Measurements from ENCODE around the gene SAFB.

The SAFB gene

GRCh38 chr19:5652261-5652660 lies 29.4 kb downstream of the SAFB start:
- Histone ChIP-seq H3F3A (ENCODE audit: low read depth) (no peaks in the 10 kb centered on the region), H3K4me1 (ENCODE audit: insufficient read depth, low read length, poor library complexity, severe bottlenecking) (no peaks in the 10 kb centered on the region), H3K9me3 (ENCODE audit: insufficient read depth, low read depth, low read length) (no peaks in the 10 kb centered on the region), H3K9ac (ENCODE audit: low read depth, low read length, poor library complexity, severe bottlenecking) (no peak overlapping the region), H2AFZ (ENCODE audit: low read length) (no peak overlapping the region), H3K4me2 (ENCODE audit: low read depth, low read length, poor library complexity, severe bottlenecking) (no peak overlapping the region), H3K27me3 (ENCODE audit: insufficient read depth, low read length, poor library complexity, severe bottlenecking) (no peaks in the 10 kb centered on the region), H4K20me1 (ENCODE audit: insufficient read depth, low read length, poor library complexity, severe bottlenecking) (peaks cover 10% of the 10 kb centered on the region), H3K79me2 (ENCODE audit: insufficient read depth, low read length) (no peaks in the 10 kb centered on the region; the same call in 1 of the 2 replicates), H3K4me3 (ENCODE audit: low read length, poor library complexity, severe bottlenecking) (no peak overlapping the region), H3K36me3 (ENCODE audit: insufficient read depth, low read length) (peaks cover 85% of the 10 kb centered on the region), H3K9me2 (replicated peaks; ENCODE audit: low read depth, low read length) (no peaks in the 10 kb centered on the region)
- TF ChIP-seq EZH2phosphoT487 (IDR thresholded peaks at IDR 0.05; ENCODE audit: borderline replicate concordance), result no peak
- TF ChIP-seq CTCF (conservative IDR thresholded peaks at IDR 0.05; ENCODE audit: low read length), result no peak

- TF ChIP-seq EZH2phosphoT487 (IDR thresholded peaks at IDR 0.05; ENCODE audit: borderline replicate concordance), result no peak
- TF ChIP-seq CTCF (conservative IDR thresholded peaks at IDR 0.05; ENCODE audit: low read length), result no peak
- Histone ChIP-seq H4K20me1 (ENCODE audit: insufficient read depth, low read length, poor library complexity, severe bottlenecking) (no peaks in the 10 kb centered on the region), H2AFZ (ENCODE audit: low read length) (no peak overlapping the region)
These were observed 32.0 kb downstream of the SAFB start for GRCh38 chr19:5654931-5655330.

DNA sequence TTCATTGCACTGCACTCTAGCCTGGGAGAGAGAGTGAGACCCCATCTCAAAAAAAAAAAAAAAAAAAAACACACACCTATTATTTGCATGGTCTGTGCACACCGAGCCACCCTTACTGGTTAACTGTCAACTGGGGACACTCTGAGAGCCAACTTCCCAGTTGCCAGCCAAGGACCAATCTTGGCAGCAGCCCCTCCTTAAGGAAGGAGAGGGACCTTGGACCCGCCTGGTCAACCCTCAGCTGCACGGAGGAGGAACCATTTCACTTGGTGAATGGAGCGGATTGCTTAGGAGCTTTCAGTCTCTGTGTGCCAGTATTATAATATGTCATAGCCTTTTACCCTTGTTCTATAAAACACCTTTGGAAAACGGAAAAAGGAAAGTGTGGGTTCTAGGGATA lies 32.5 kb downstream of the SAFB start:
- no peaks in the 10 kb centered on the region for H3F3A ChIP-seq (ENCODE audit: low read depth)
- no peak overlapping the region for H3K9ac ChIP-seq (ENCODE audit: low read depth, low read length, poor library complexity, severe bottlenecking)
- H3K4me1 ChIP-seq (ENCODE audit: insufficient read depth, low read length, poor library complexity, severe bottlenecking), result no peaks in the 10 kb centered on the region
- no peaks in the 10 kb centered on the region for H4K20me1 ChIP-seq (ENCODE audit: insufficient read depth, low read length, poor library complexity, severe bottlenecking)
- H3K36me3 ChIP-seq (ENCODE audit: insufficient read depth, low read length), result peaks cover 89% of the 10 kb centered on the region
- no peaks in the 10 kb centered on the region for H3K9me3 ChIP-seq (ENCODE audit: insufficient read depth, low read depth, low read length)
- no peaks in the 10 kb centered on the region for H3K79me2 ChIP-seq (ENCODE audit: insufficient read depth, low read length)
- H2AFZ ChIP-seq (ENCODE audit: low read length), result no peak overlapping the region
- TF ChIP-seq EZH2phosphoT487 (IDR thresholded peaks at IDR 0.05; ENCODE audit: borderline replicate concordance) (no peak), CTCF (conservative IDR thresholded peaks at IDR 0.05; ENCODE audit: low read length) (no peak)
- no peak overlapping the region for H3K4me2 ChIP-seq (ENCODE audit: low read depth, low read length, poor library complexity, severe bottlenecking)
- H3K27me3 ChIP-seq (ENCODE audit: insufficient read depth, low read length, poor library complexity, severe bottlenecking), result no peaks in the 10 kb centered on the region
- no peak overlapping the region for H3K4me3 ChIP-seq (ENCODE audit: low read length, poor library complexity, severe bottlenecking)
- no peaks in the 10 kb centered on the region for H3K9me2 ChIP-seq (replicated peaks; ENCODE audit: low read depth, low read length)

More at GRCh38 chr19:5654931-5655330, 32.0 kb downstream of the SAFB start:
- Histone ChIP-seq H3K4me3 (ENCODE audit: low read length, poor library complexity, severe bottlenecking) (no peak overlapping the region), H3K9me2 (replicated peaks; ENCODE audit: low read depth, low read length) (no peaks in the 10 kb centered on the region), H3K27me3 (ENCODE audit: insufficient read depth, low read length, poor library complexity, severe bottlenecking) (no peaks in the 10 kb centered on the region), H3K79me2 (ENCODE audit: insufficient read depth, low read length) (no peaks in the 10 kb centered on the region), H3K4me1 (ENCODE audit: insufficient read depth, low read length, poor library complexity, severe bottlenecking) (no peaks in the 10 kb centered on the region), H3K9me3 (ENCODE audit: insufficient read depth, low read depth, low read length) (no peaks in the 10 kb centered on the region), H3K9ac (ENCODE audit: low read depth, low read length, poor library complexity, severe bottlenecking) (no peak overlapping the region), H3F3A (ENCODE audit: low read depth) (no peaks in the 10 kb centered on the region), H3K4me2 (ENCODE audit: low read depth, low read length, poor library complexity, severe bottlenecking) (no peak overlapping the region), H3K36me3 (ENCODE audit: insufficient read depth, low read length) (peaks cover 89% of the 10 kb centered on the region)

Measured in Loucy (cell line).